Measurements from ENCODE around the gene AJAP1.
"Not testable (repeated sequence)": the region's sequence is repeated elsewhere in the genome, so short reads cannot be mapped to it uniquely, and the experiment has no call there.

Gene AJAP1

GRCh38 chr1:4655674-4656532 lies 1.5 kb downstream of the AJAP1 start:
- no peak overlapping the region for H3K27ac ChIP-seq
- DNase-seq (ENCODE audit: low read depth, low spot score) = peak; percentile 10

- H3K27ac ChIP-seq = no peak overlapping the region
- no peak for DNase-seq (ENCODE audit: low read depth, low spot score)
These were observed 2.2 kb downstream of the AJAP1 start for GRCh38 chr1:4656533-4657140.

- no peak for DNase-seq (ENCODE audit: low read depth, low spot score)
- H3K27ac ChIP-seq = no peak overlapping the region
These were observed 2.9 kb downstream of the AJAP1 start for GRCh38 chr1:4657244-4657789.

GRCh38 chr1:4657960-4658541 lies 3.6 kb downstream of the AJAP1 start:
- H3K27ac ChIP-seq = no peak overlapping the region
- no peak for DNase-seq (ENCODE audit: low read depth, low spot score)

GRCh38 chr1:4658643-4659628 lies 4.5 kb downstream of the AJAP1 start:
- DNase-seq (ENCODE audit: low read depth, low spot score) = no peak
- no peak overlapping the region for H3K27ac ChIP-seq

GRCh38 chr1:4660917-4661594 lies 6.6 kb downstream of the AJAP1 start:
- H3K27ac ChIP-seq = no peak overlapping the region
- no peak for DNase-seq (ENCODE audit: low read depth, low spot score)

- no peak overlapping the region for H3K27ac ChIP-seq
- no peak for DNase-seq (ENCODE audit: low read depth, low spot score)
These were observed 7.1 kb downstream of the AJAP1 start for GRCh38 chr1:4661595-4661917.

GRCh38 chr1:4662168-4662567 lies 7.8 kb downstream of the AJAP1 start:
- no peak for DNase-seq (ENCODE audit: low read depth, low spot score)

GRCh38 chr1:4662723-4663122 lies 8.3 kb downstream of the AJAP1 start:
- no peak overlapping the region for H3K27ac ChIP-seq
- no peak for DNase-seq (ENCODE audit: low read depth, low spot score)

More at GRCh38 chr1:4662168-4662567, 7.8 kb downstream of the AJAP1 start:
- H3K27ac ChIP-seq = no peak overlapping the region

GRCh38 chr1:4664095-4664494 lies 9.7 kb downstream of the AJAP1 start:
- no peak for DNase-seq (ENCODE audit: low read depth, low spot score)
- no peak overlapping the region for H3K27ac ChIP-seq

- no peak overlapping the region for H3K27ac ChIP-seq
- no peak for DNase-seq (ENCODE audit: low read depth, low spot score)
These were observed 10.2 kb downstream of the AJAP1 start for GRCh38 chr1:4664606-4665005.

GRCh38 chr1:4665456-4665855 lies 11.0 kb downstream of the AJAP1 start:
- H3K27ac ChIP-seq = no peak overlapping the region
- no peak for DNase-seq (ENCODE audit: low read depth, low spot score)

GRCh38 chr1:4666683-4667082 lies 12.3 kb downstream of the AJAP1 start:
- H3K27ac ChIP-seq; DNase-seq (ENCODE audit: low read depth, low spot score): not testable (repeated sequence)

- DNase-seq (ENCODE audit: low read depth, low spot score) = peak; percentile 27
- peak overlapping the region; percentile 39 for H3K27ac ChIP-seq
These were observed 14.6 kb downstream of the AJAP1 start for GRCh38 chr1:4668743-4669700.

GRCh38 chr1:4670265-4670664 lies 15.9 kb downstream of the AJAP1 start:
- no peak for DNase-seq (ENCODE audit: low read depth, low spot score)
- H3K27ac ChIP-seq = no peak overlapping the region

- DNase-seq (ENCODE audit: low read depth, low spot score) = no peak
- no peak overlapping the region for H3K27ac ChIP-seq
These were observed 17.4 kb downstream of the AJAP1 start for GRCh38 chr1:4671828-4672227.

- no peak for DNase-seq (ENCODE audit: low read depth, low spot score)
- H3K27ac ChIP-seq = no peak overlapping the region
These were observed 19.1 kb downstream of the AJAP1 start for GRCh38 chr1:4673494-4673893.

GRCh38 chr1:4674117-4674516 lies 19.7 kb downstream of the AJAP1 start:
- DNase-seq (ENCODE audit: low read depth, low spot score) = no peak
- no peak overlapping the region for H3K27ac ChIP-seq

All from epithelial cell of prostate (primary cell).